Coronary artery (tissue), 2 donors: ENCODE measurements around the gene HS6ST2.

Experiments
- DNase-seq: peaks from one replicate; pipeline ENCODE4 v3.0.0-alpha.2; 2017; ENCODE audit warnings: low spot score
- H3K27ac ChIP-seq, 2 donors: fragments of 200-600 bp; sonication (generic); one replicate each; pipeline ENCODE4 v1.5.1; 2016 to 2019
- H3K4me3 ChIP-seq: fragments of 200-600 bp; sonication (generic); 2 replicates; pipeline ENCODE4 v1.5.1; 2016; ENCODE audit warnings: mild to moderate bottlenecking, moderate library complexity
- CTCF ChIP-seq: fragments of 200-600 bp; sonication (generic); IDR thresholded peaks from one replicate; pipeline ENCODE4 v1.5.1; 2019; ENCODE audit warnings: antibody characterized with exemption

Gene HS6ST2

DNA sequence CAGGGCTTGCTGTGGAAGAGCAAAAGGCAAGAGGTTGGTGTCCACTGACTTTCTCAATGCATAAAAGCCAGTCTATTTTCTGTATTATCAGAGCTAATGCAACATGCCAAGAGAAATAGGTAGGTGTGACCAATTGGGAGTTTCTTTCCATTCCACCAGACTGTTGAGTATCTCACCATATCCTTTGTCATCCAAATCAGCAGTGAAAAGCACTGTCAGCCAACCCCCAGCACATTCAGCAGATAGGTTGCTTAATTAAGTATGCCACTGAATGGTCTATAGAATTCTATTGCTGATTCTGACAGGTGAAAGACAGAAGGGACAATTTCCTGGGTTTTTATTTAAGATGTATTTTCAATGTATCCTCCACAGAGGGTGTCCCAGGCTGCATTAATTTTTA lies 139.8 kb downstream of the HS6ST2 start:
- no peak for DNase-seq
- H3K27ac ChIP-seq = no peak overlapping the region
- TF ChIP-seq CTCF = no peak
- no peak overlapping the region for H3K4me3 ChIP-seq

- H3K27ac ChIP-seq = no peak overlapping the region
- TF ChIP-seq CTCF = no peak
- no peak overlapping the region for H3K4me3 ChIP-seq
- DNase-seq = no peak
Measured at GRCh38 chrX:132815643-132816042, 142.8 kb downstream of the HS6ST2 start.

GRCh38 chrX:132810964-132811712 lies 147.3 kb downstream of the HS6ST2 start:
- Histone ChIP-seq H3K4me3 (no peak overlapping the region), H3K27ac (no peak overlapping the region)
- no peak for DNase-seq
- no peak for TF ChIP-seq CTCF

DNA sequence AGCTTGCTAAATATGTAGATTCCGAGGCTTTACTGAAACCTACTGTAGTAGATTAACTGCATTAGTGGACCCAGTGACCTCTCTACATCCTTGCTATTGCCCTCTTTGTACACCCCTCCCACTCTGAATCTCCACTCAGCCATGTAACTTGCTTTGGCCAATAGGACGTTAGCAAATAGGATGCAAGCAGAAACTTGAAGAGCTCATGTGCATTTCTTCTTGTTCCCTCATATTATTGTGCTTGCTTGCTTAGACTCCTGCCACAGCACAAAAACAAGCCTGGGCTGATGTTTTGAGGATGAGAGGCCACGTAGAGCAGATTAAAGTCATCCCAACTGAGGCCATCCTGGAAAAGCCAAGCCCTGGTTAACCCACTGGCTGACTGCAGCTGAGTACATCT lies 147.9 kb downstream of the HS6ST2 start:
- no peak overlapping the region for H3K27ac ChIP-seq
- H3K4me3 ChIP-seq = no peak overlapping the region
- TF ChIP-seq CTCF = no peak
- no peak for DNase-seq

DNA sequence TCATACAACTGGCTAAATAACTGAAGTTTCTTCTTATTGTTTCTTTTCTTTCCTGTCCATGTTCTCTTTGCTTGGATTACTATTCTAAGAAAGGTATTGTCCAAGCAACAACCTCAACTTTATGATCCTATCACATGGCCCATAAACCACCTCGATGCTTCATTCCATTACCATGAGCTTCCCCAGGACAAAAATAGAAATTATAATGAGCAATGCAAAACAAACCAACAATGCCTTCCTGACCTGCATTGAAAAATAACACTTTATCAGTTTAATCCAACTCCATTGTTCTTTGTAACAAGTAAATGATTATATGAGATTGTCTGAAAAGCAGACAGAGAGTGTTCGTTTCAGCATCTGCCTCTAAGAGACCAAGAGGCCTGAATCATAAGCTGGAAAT lies 148.8 kb downstream of the HS6ST2 start:
- DNase-seq = no peak
- Histone ChIP-seq H3K4me3 (no peak overlapping the region), H3K27ac (no peak overlapping the region)
- TF ChIP-seq CTCF = no peak

DNA sequence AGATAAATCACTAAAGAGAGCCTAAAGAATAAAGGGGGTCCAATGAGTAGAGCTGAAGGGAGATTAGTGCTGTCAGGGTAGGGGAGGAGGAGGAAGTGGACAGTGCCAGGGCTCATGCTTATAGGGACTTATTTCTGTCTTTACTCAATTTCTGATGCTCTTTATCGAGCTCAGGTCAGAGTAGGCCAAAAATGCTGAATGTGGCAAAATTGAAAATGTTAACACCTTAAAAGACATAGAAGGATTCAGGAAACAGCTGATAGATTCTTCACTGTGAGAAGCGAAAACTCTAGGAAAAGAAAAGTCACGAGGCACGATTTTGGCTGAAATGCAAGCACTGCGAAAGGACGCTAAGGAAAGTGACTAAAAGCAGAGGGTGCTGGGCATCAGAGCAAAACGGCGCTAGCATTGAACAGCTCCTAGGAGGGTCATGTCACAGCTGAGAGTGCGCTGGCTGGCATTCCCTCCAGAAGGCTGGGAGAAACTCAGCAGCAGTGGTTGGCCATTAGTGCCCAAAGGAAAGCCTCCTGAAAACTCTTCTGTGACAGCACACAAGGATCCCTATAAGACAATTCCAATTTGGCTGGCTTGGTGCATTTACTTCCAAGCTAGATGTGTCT lies 150.9 kb downstream of the HS6ST2 start:
- Histone ChIP-seq H3K27ac (no peak overlapping the region), H3K4me3 (no peak overlapping the region)
- no peak for DNase-seq
- no peak for TF ChIP-seq CTCF

DNA sequence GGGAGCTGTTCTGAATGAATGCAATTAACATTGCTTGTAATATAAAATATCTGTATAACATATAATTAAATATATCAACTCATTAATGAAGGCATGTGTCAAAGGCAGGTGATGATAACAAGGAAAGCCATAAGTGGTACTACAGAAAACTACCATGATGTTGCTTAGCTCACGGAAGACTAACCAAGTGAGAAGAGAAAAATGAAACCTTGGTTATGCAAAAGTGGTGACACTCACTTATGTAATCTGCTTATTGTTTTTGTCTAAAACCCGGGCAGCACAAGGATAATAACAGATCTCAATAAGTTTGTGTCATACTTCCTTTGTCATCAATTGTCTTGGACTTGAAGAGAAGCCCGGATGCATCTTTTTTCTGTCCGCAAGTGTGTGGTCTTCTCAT lies 156.4 kb downstream of the HS6ST2 start:
- TF ChIP-seq CTCF = no peak
- H3K27ac ChIP-seq = no peak overlapping the region
- no peak overlapping the region for H3K4me3 ChIP-seq
- no peak for DNase-seq
